ENCODE measurements around the gene PSMD13. TPM values are rescaled to one million over a fixed set of nuclear protein-coding genes. Genes with fewer than 3 reads are reported as not detected.

The PSMD13 gene
- total RNA-seq, 4 donors from 2014 or later = 85.8 to 114 (median 93.5) TPM

- no peak for ATAC-seq
Observed at GRCh38 chr11:290621-291231, 54.0 kb downstream of the PSMD13 start.

GRCh38 chr11:291281-292210, 54.8 kb downstream of the PSMD13 start:
- no peak overlapping the region for H3K4me3 ChIP-seq
- no peak for ATAC-seq
- no peak for TF ChIP-seq EP300 (IDR thresholded peaks at IDR 0.05)
- TF ChIP-seq CTCF (IDR thresholded peaks at IDR 0.05) = no peak
- no peaks in the 10 kb centered on the region for H3K9me3 ChIP-seq
- H3K27me3 ChIP-seq = peaks cover 24% of the 10 kb centered on the region
- H3K27ac ChIP-seq = no peak overlapping the region
- 64 to 88% methylated on average over 3 to 18 of the region's 44 CpGs for WGBS, 2 donors (ENCODE audit: low coverage in 1 of 2)
- peaks cover 0 to 35% of the 10 kb centered on the region in 2 donors for H3K36me3 ChIP-seq
- H3K4me1 ChIP-seq = peaks cover 0 to 27% (median 10%) of the 10 kb centered on the region in 3 donors

More at GRCh38 chr11:290621-291231, 54.0 kb downstream of the PSMD13 start:
- Histone ChIP-seq H3K9me3 (no peaks in the 10 kb centered on the region), H3K27ac (no peak overlapping the region), H3K4me1 (peaks cover 0 to 27% (median 10%) of the 10 kb centered on the region in 3 donors), H3K4me3 (no peak overlapping the region), H3K36me3 (peaks cover 0 to 35% of the 10 kb centered on the region in 2 donors), H3K27me3 (peaks cover 24% of the 10 kb centered on the region)
- TF ChIP-seq POLR2AphosphoS5 (IDR thresholded peaks at IDR 0.05) (no peak), CTCF (IDR thresholded peaks at IDR 0.05) (no peak), POLR2A (IDR thresholded peaks at IDR 0.05) (no peak), EP300 (IDR thresholded peaks at IDR 0.05) (no peak)
- WGBS, 2 donors (ENCODE audit: low coverage in 1 of 2) = no CpG with 5 or more reads among the region's 13 CpGs

- Histone ChIP-seq H3K4me3 (no peak overlapping the region), H3K9me3 (no peaks in the 10 kb centered on the region), H3K27me3 (peaks cover 26% of the 10 kb centered on the region), H3K36me3 (peaks cover 0 to 35% of the 10 kb centered on the region in 2 donors), H3K4me1 (peaks cover 0 to 27% (median 10%) of the 10 kb centered on the region in 3 donors), H3K27ac (no peak overlapping the region)
- ATAC-seq = no peak
- TF ChIP-seq CTCF (IDR thresholded peaks at IDR 0.05) (no peak), POLR2AphosphoS5 (IDR thresholded peaks at IDR 0.05) (no peak), EP300 (IDR thresholded peaks at IDR 0.05) (no peak), POLR2A (IDR thresholded peaks at IDR 0.05) (no peak)
- WGBS, 2 donors (ENCODE audit: low coverage in 1 of 2) = no CpG with 5 or more reads among the region's 29 CpGs
Observed at GRCh38 chr11:292211-293121, 55.7 kb downstream of the PSMD13 start.

- H3K4me1 ChIP-seq = peaks cover 0 to 29% (median 11%) of the 10 kb centered on the region in 3 donors
- H3K27me3 ChIP-seq = peaks cover 29% of the 10 kb centered on the region
- no peak overlapping the region for H3K27ac ChIP-seq
- H3K4me3 ChIP-seq = no peak overlapping the region
- no peak for ATAC-seq
- 70 to 77% methylated on average over 2 to 4 of the region's 18 CpGs for WGBS, 2 donors (ENCODE audit: low coverage in 1 of 2)
- no peaks in the 10 kb centered on the region for H3K9me3 ChIP-seq
- peaks cover 0 to 35% of the 10 kb centered on the region in 2 donors for H3K36me3 ChIP-seq
- no peak for TF ChIP-seq EP300 (IDR thresholded peaks at IDR 0.05)
- TF ChIP-seq POLR2AphosphoS5 (IDR thresholded peaks at IDR 0.05) = no peak
- no peak for TF ChIP-seq CTCF (IDR thresholded peaks at IDR 0.05)
- no peak for TF ChIP-seq POLR2A (IDR thresholded peaks at IDR 0.05)
Observed at GRCh38 chr11:293271-293851, 56.6 kb downstream of the PSMD13 start.
